Lung (tissue), 12 donors: ENCODE results near the gene NCOR2. TPM values are rescaled to one million over a fixed set of nuclear protein-coding genes. Genes with fewer than 3 reads are reported as not detected.
A peak's percentile ranks its signal among the peaks of the same experiment; 100 is the strongest.

Source experiments
- ATAC-seq: fragments of 200-7000 bp; cut with Tn5 transposase; one replicate; pipeline ENCODE4 v1.9.1; 2020; ENCODE audit warnings: moderate number of reproducible peaks; ENCODE audit not compliant: insufficient read depth, low FRiP score
- DNase-seq, 3 donors: peaks; one replicate each; pipeline ENCODE4 v3.0.0-alpha.2; 2013 to 2017
- H3K27ac ChIP-seq, 2 donors: one replicate each; pipeline ENCODE4 v1.5.1; 2013; ENCODE audit warnings: mild to moderate bottlenecking in 2 of 2, moderate library complexity in 2 of 2, control low read depth in 1 of 2, inconsistent platforms in 1 of 2, low read depth in 1 of 2, low read length in 1 of 2
- H3K27me3 ChIP-seq, 3 donors: one replicate each; pipeline ENCODE4 v1.5.1; 2013; ENCODE audit warnings: low read length in 2 of 3; ENCODE audit not compliant: control insufficient read depth in 3 of 3, insufficient read depth in 3 of 3
- H3K36me3 ChIP-seq, 4 donors: one replicate each; pipeline ENCODE4 v1.5.1; 2013; ENCODE audit warnings: low read length in 4 of 4, mild to moderate bottlenecking in 1 of 4, moderate library complexity in 1 of 4; ENCODE audit not compliant: control insufficient read depth in 4 of 4, insufficient read depth in 4 of 4
- H3K4me1 ChIP-seq, 5 donors: one replicate each; pipeline ENCODE4 v1.5.1; 2013; ENCODE audit warnings: low read length in 5 of 5, mild to moderate bottlenecking in 2 of 5, moderate library complexity in 1 of 5; ENCODE audit not compliant: control insufficient read depth in 5 of 5, insufficient read depth in 5 of 5
- H3K4me3 ChIP-seq: one replicate; pipeline ENCODE4 v1.5.1; 2013; ENCODE audit warnings: mild to moderate bottlenecking, control low read depth, moderate library complexity
- H3K9ac ChIP-seq, 2 donors: one replicate each; pipeline ENCODE4 v1.5.1; 2013; ENCODE audit warnings: low read length in 2 of 2, control low read depth in 1 of 2; ENCODE audit not compliant: insufficient read depth in 1 of 2
- H3K9me3 ChIP-seq, 4 donors: one replicate each; pipeline ENCODE4 v1.5.1; 2013; ENCODE audit warnings: low read length in 3 of 4, mild to moderate bottlenecking in 1 of 4, moderate library complexity in 1 of 4; ENCODE audit not compliant: control insufficient read depth in 4 of 4, insufficient read depth in 3 of 4
- CTCF ChIP-seq: IDR thresholded peaks from 2 replicates; pipeline ENCODE4 v1.5.1; 2012; ENCODE audit warnings: mild to moderate bottlenecking; ENCODE audit errors: control extremely low read depth, extremely low read depth
- WGBS, 2 donors: extraction: QIAGEN DNeasy Blood & Tissue Kit; methylation state at CpG; one replicate each; pipeline ENCODE4 v1.1.7; 2013; 5-methylcytosine and 5-hydroxymethylcytosine counted together
- polyA plus RNA-seq, 2 donors: library from polyadenylated mRNA; stranded (reverse); fragments of 200-250 nt; gene quantifications; one replicate each; pipeline ENCODE4 v1.2.1, GENCODE V29; 2013
- total RNA-seq, 2 donors: library from RNA; depleted of rRNA in 1 of 2; stranded (reverse); fragments of >200 nt in 1 of 2; gene quantifications; one replicate each; pipeline ENCODE4 v1.2.1, GENCODE V29; 2014 to 2021
- donor health status: control.
- donor health status: control.
- donor health status: Bipolar disorder and iron deficiency.
- donor health status: healthy.
- donor health status: DM: yes; HTN: yes; CAD: no.

The NCOR2 gene
- total and polyA plus RNA-seq, 4 donors, result 81.4 to 361 (median 132) TPM

GRCh38 chr12:124603100-124603541 lies 35.7 kb upstream of the NCOR2 start:
- H3K4me3 ChIP-seq, result no peak overlapping the region
- ATAC-seq, result no peak
- DNase-seq, result peak; percentile 43 to 61 (median 47)
- H3K27me3 ChIP-seq, result no peaks in the 10 kb centered on the region
- no peak for TF ChIP-seq CTCF
- H3K27ac ChIP-seq, result no peak overlapping the region
- no peaks in the 10 kb centered on the region for H3K9me3 ChIP-seq
- peaks cover 0 to 18% (median 0%) of the 10 kb centered on the region in 5 donors for H3K4me1 ChIP-seq
- H3K36me3 ChIP-seq, result no peaks in the 10 kb centered on the region
- WGBS, 2 donors, result 28 to 67% methylated on average over 12 of the region's 12 CpGs
- no peak overlapping the region for H3K9ac ChIP-seq

- no peak for TF ChIP-seq CTCF
- Histone ChIP-seq H3K9ac (no peak overlapping the region), H3K9me3 (no peaks in the 10 kb centered on the region), H3K36me3 (no peaks in the 10 kb centered on the region), H3K27ac (no peak overlapping the region), H3K4me1 (peaks cover 0 to 16% (median 0%) of the 10 kb centered on the region in 5 donors), H3K4me3 (no peak overlapping the region), H3K27me3 (no peaks in the 10 kb centered on the region)
- DNase-seq (no peak), ATAC-seq (no peak)
- WGBS, 2 donors, result 91 to 97% methylated on average over 8 of the region's 8 CpGs
Measured at GRCh38 chr12:124601706-124602105, 34.3 kb upstream of the NCOR2 start.

DNA sequence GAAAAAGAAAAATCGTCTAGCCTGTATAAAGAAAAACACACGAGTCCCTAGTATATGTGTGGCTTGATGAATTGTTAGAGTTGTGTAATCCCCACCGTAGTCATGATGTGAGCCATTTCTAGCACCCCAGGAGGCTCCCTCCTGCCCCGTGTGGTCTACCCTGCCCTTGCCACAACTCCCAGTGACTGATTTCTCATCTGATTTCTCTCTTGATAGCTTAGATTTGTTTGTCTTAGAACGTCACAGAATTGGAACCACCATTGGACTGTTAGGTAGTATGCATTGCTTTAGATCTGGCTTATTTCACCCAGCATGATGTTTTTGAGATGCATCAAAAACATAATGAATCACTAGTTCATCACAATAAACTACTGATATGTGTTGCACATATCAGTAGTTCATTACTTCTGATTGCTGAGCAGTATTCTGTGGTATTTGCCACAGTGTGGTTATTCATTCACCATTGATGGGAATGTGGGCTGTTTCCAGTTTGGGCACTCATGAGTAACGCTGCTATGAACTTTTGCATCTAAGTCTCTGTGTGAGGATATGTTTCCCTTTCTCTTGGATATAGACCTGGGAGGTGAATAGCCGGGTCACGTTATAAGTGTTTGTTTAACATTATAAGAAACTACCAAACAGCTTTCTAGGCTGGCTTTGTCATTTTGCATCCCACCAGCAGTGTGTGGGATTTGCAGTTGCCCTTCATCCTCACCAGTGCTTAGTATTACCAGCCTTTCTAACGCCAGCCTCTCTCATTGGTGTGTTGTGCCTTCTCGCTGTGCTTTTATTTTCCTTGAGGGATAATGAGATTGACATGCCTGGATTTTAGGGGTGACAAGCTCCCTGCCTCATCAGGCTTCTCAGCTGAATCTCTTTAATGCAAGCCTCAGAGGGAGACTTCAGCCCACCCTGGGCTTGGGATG lies 31.9 kb upstream of the NCOR2 start:
- DNase-seq, result no peak
- H3K27ac ChIP-seq, result no peak overlapping the region
- no peak for ATAC-seq
- H3K4me3 ChIP-seq, result no peak overlapping the region
- H3K9me3 ChIP-seq, result no peaks in the 10 kb centered on the region
- peaks cover 0 to 8% (median 0%) of the 10 kb centered on the region in 5 donors for H3K4me1 ChIP-seq
- no peak for TF ChIP-seq CTCF
- no peaks in the 10 kb centered on the region for H3K27me3 ChIP-seq
- WGBS, 2 donors, result 59 to 68% methylated on average over 10 of the region's 10 CpGs
- no peaks in the 10 kb centered on the region for H3K36me3 ChIP-seq
- H3K9ac ChIP-seq, result no peak overlapping the region
